Esophagus (tissue), 2 donors: Measurements from ENCODE around the gene TMEM50A. TPM values are rescaled to one million over a fixed set of nuclear protein-coding genes. Genes with fewer than 3 reads are reported as not detected.
A peak's percentile ranks its signal among the peaks of the same experiment; 100 is the strongest.
"Not testable (repeated sequence)": the region's sequence is repeated elsewhere in the genome, so short reads cannot be mapped to it uniquely, and the experiment has no call there.

Experiments used
- H3K27ac ChIP-seq, 2 donors: one replicate each; pipeline ENCODE4 v1.5.1; 2013; ENCODE audit warnings: low read depth in 2 of 2, mild to moderate bottlenecking in 2 of 2, inconsistent platforms in 1 of 2, low read length in 1 of 2, moderate library complexity in 1 of 2
- H3K27me3 ChIP-seq, 2 donors: one replicate each; pipeline ENCODE4 v1.6.1; 2013; ENCODE audit warnings: low read length in 2 of 2, control low read depth in 1 of 2, mild to moderate bottlenecking in 1 of 2; ENCODE audit not compliant: insufficient read depth in 2 of 2, control insufficient read depth in 1 of 2
- H3K36me3 ChIP-seq, 2 donors: one replicate each; pipeline ENCODE4 v1.6.1; 2013; ENCODE audit warnings: low read length in 1 of 2; ENCODE audit not compliant: control insufficient read depth in 2 of 2, insufficient read depth in 2 of 2
- H3K4me1 ChIP-seq, 2 donors: one replicate each; pipeline ENCODE4 v1.6.1; 2013; ENCODE audit warnings: low read length in 1 of 2; ENCODE audit not compliant: control insufficient read depth in 2 of 2, insufficient read depth in 2 of 2
- H3K4me3 ChIP-seq, 2 donors: one replicate each; pipeline ENCODE4 v1.5.1; 2013; ENCODE audit warnings: low read length in 2 of 2, mild to moderate bottlenecking in 2 of 2, low read depth in 1 of 2, moderate library complexity in 1 of 2
- H3K9me3 ChIP-seq, 2 donors: one replicate each; pipeline ENCODE4 v1.6.1; 2013; ENCODE audit warnings: mild to moderate bottlenecking in 2 of 2, low read depth in 1 of 2, low read length in 1 of 2, moderate library complexity in 1 of 2; ENCODE audit not compliant: control insufficient read depth in 2 of 2, insufficient read depth in 1 of 2
- WGBS, 2 donors: extraction: QIAGEN DNeasy Blood & Tissue Kit; methylation state at CpG; one replicate each; pipeline ENCODE4 v1.1.7; 2013; 5-methylcytosine and 5-hydroxymethylcytosine counted together
- polyA plus RNA-seq, 2 donors: library from polyadenylated mRNA; stranded (reverse); fragments of 200-250 nt; gene quantifications; one replicate each; pipeline ENCODE4 v1.2.3, GENCODE V29; 2013
- donor health status: healthy with polysubstance abuse.
- donor health status: Bipolar disorder and iron deficiency.

The TMEM50A gene
- polyA plus RNA-seq, 2 donors = 60.1 to 75.8 TPM

DNA sequence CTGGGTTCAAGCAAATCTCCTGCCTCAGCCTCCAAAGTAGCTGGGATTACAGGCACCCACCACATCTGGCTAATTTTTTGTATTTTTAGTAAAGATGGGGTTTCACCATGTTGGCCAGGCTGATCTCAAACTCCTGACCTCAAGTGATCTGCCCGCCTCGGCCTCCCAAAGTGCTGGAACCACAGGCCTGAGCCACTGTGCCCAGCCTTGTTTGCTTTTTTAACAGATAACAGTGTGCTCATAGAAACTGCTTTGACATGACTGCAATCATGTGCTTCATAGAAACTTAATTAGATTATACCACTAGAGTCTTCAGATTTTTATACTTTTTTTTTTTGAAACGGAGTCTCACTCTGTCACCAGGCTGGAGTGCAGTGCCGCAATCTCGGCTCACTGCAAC is 8.8 kb upstream of the TMEM50A start:
- H3K4me3 ChIP-seq, H3K9me3 ChIP-seq, H3K27me3 ChIP-seq, H3K36me3 ChIP-seq, H3K4me1 ChIP-seq, H3K27ac ChIP-seq: not testable (repeated sequence)
- 84 to 94% methylated on average over 5 of the region's 5 CpGs for WGBS, 2 donors

- not testable (repeated sequence) for H3K9me3 ChIP-seq, H3K4me3 ChIP-seq, H3K27me3 ChIP-seq, H3K4me1 ChIP-seq, H3K27ac ChIP-seq, H3K36me3 ChIP-seq
- WGBS, 2 donors = 49 to 52% methylated on average over 5 of the region's 5 CpGs
Observed at GRCh38 chr1:25329950-25330349, 8.2 kb upstream of the TMEM50A start.

- WGBS, 2 donors = 0% methylated on average over 19 to 27 of the region's 29 CpGs
- Histone ChIP-seq H3K27ac (peak overlapping the region in 1 of 2 donors; percentile 42), H3K4me3 (peak overlapping the region; percentile 62 to 75)
- H3K36me3 ChIP-seq, H3K9me3 ChIP-seq, H3K4me1 ChIP-seq, H3K27me3 ChIP-seq: not testable (repeated sequence)
Observed at GRCh38 chr1:25336922-25337354, 1.2 kb upstream of the TMEM50A start.

DNA sequence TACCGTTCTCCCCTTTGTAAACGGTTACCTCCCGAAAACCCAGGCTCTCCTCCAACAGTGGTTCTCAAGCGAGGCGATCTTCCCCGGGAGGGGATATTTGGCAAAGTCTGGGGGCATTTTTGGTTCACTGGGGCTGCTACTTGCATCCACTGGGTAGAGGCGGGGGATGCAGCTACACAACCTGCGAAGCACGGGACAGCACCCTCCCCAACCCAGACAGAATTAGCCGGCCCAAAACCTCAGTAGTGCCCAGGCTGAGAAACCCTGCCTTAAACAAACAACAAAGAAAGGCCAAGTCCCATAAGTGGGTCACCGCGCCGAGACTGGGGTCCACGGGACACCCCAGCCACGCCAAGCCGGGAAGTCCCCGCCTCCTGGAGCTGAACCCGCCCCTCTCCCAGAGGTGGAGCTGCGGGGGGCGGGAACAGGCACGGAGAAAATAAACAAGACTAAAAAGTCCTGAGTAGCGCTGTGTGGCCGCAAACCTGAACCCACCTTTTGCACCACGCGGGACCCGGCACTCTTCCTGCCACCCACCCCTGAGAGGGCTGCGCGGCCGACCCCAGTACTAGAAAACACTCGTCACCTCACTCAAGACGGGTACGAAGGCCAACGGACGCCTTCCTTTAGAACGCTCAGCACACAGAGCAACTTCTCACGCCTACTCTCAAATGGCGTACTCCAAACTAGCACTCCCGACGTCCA is 499 bp upstream of the TMEM50A start:
- not testable (repeated sequence) for H3K27me3 ChIP-seq, H3K4me1 ChIP-seq, H3K36me3 ChIP-seq, H3K9me3 ChIP-seq
- H3K27ac ChIP-seq = peak overlapping the region; percentile 83 to 97
- 0% methylated on average over 17 to 24 of the region's 39 CpGs for WGBS, 2 donors
- peak overlapping the region; percentile 88 to 92 for H3K4me3 ChIP-seq

- WGBS, 2 donors = 0% methylated on average over 6 of the region's 6 CpGs
- H3K4me3 ChIP-seq = peak overlapping the region; percentile 88 to 92
- no peaks in the 10 kb centered on the region for H3K4me1 ChIP-seq
Observed at GRCh38 chr1:25338986-25339385, 852 bp downstream of the TMEM50A start.

DNA sequence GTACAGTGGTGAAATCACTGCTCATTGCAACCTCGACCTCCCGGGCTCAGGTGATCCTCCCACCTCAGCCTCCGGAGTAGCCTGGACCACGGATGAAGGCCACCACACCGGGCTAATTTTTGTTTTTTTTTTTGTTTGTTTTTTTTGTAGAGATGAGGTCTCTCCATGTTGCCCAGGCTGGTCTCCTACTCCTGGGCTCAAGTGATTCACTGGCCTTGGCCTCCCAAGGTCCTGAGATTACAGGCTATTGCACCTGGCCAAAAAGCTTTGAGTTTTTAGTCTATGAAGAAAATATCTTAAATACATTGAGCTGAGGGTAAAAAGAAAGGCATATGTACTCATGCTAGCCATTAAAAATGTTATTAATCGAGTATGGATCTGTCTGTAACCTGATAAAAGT is 3.6 kb downstream of the TMEM50A start:
- Histone ChIP-seq H3K4me1 (no peaks in the 10 kb centered on the region), H3K36me3 (peaks cover 0 to 6% of the 10 kb centered on the region in 2 donors), H3K27me3 (no peaks in the 10 kb centered on the region), H3K4me3 (no peak overlapping the region), H3K27ac (no peak overlapping the region), H3K9me3 (no peaks in the 10 kb centered on the region)
- 76 to 87% methylated on average over 6 of the region's 6 CpGs for WGBS, 2 donors

More at GRCh38 chr1:25338986-25339385, 852 bp downstream of the TMEM50A start:
- H3K36me3 ChIP-seq = peaks cover 0 to 6% of the 10 kb centered on the region in 2 donors
- H3K27me3 ChIP-seq = no peaks in the 10 kb centered on the region
- H3K27ac ChIP-seq = peak overlapping the region; percentile 95 to 99
- no peaks in the 10 kb centered on the region for H3K9me3 ChIP-seq

DNA sequence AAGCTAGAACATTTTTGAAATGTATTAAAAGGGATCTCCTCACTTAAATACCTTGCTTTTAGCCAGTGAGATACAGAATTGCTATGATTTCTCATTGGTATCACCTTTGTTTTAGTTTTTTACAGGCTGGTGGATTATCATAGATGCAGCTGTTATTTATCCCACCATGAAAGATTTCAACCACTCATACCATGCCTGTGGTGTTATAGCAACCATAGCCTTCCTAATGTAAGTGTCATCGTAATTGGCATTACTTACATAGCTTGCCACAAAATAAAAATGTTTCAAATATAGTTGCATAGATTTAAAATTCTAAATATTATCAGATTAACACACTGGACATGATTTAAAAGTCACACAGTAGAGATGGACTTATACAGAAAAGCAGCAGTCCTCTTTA is 4.7 kb downstream of the TMEM50A start:
- Histone ChIP-seq H3K27me3 (no peaks in the 10 kb centered on the region), H3K36me3 (peaks cover 0 to 6% of the 10 kb centered on the region in 2 donors), H3K4me1 (no peaks in the 10 kb centered on the region), H3K27ac (no peak overlapping the region), H3K4me3 (no peak overlapping the region), H3K9me3 (no peaks in the 10 kb centered on the region)
- WGBS, 2 donors = 85 to 87% methylated on average over 1 of the region's 1 CpG

DNA sequence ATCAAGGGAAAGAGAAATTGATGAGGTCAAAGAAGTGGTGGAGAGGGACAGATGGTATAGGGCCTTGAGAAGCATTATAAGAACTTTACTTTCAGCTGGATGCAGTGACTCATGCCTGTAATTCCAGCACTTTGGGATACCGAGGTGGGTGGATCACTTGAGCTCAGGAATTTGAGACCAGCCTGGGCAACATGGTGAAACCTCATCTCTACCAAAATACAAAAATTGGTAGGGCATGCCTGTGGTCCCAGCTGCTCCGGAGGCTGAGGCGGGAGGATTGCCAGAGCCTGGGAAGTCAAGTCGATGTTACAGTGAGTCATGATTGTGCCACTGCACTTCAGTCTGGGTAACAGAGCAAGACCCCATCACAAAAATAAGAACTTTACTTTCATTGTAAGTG is 5.7 kb downstream of the TMEM50A start:
- H3K36me3 ChIP-seq = peaks cover 0 to 6% of the 10 kb centered on the region in 2 donors
- WGBS, 2 donors = 48 to 71% methylated on average over 4 of the region's 4 CpGs

GRCh38 chr1:25347556-25347955 is 9.4 kb downstream of the TMEM50A start:
- H3K27ac ChIP-seq = no peak overlapping the region
- peaks cover 0 to 3% of the 10 kb centered on the region in 2 donors for H3K4me1 ChIP-seq
- no peaks in the 10 kb centered on the region for H3K9me3 ChIP-seq
- H3K36me3 ChIP-seq = peaks cover 0 to 8% of the 10 kb centered on the region in 2 donors
- 64 to 66% methylated on average over 2 of the region's 2 CpGs for WGBS, 2 donors
- no peaks in the 10 kb centered on the region for H3K27me3 ChIP-seq
- no peak overlapping the region for H3K4me3 ChIP-seq

More for the DNA sequence above, 5.7 kb downstream of the TMEM50A start:
- Histone ChIP-seq H3K9me3 (no peaks in the 10 kb centered on the region), H3K27me3 (no peaks in the 10 kb centered on the region), H3K27ac (no peak overlapping the region), H3K4me3 (no peak overlapping the region), H3K4me1 (peaks cover 0 to 1% of the 10 kb centered on the region in 2 donors)

GRCh38 chr1:25349606-25350005 is 11.5 kb downstream of the TMEM50A start:
- Histone ChIP-seq H3K27me3 (no peaks in the 10 kb centered on the region), H3K9me3 (no peaks in the 10 kb centered on the region), H3K36me3 (peaks cover 5 to 8% of the 10 kb centered on the region in 2 donors), H3K4me3 (no peak overlapping the region), H3K27ac (no peak overlapping the region), H3K4me1 (peaks cover 0 to 3% of the 10 kb centered on the region in 2 donors)
- 92 to 93% methylated on average over 3 of the region's 3 CpGs for WGBS, 2 donors
